Left renal cortex interstitium (tissue), 4 donors: Measurements from ENCODE around the gene TPSG1. TPM values are rescaled to one million over a fixed set of nuclear protein-coding genes. Genes with fewer than 3 reads are reported as not detected.
"Not testable (repeated sequence)": the region's sequence is repeated elsewhere in the genome, so short reads cannot be mapped to it uniquely, and the experiment has no call there.

Experiments used
- DNase-seq, 4 donors: peaks; one replicate each; pipeline ENCODE4 v3.0.0-alpha.2; 2013; ENCODE audit warnings: low read depth in 4 of 4, low spot score in 2 of 4, missing footprints in 1 of 4
- polyA plus RNA-seq, 4 donors: library from polyadenylated mRNA; unstranded; fragments of 120-200 nt; gene quantifications; one replicate each; pipeline ENCODE4 v1.2.1, GENCODE V29; 2013; ENCODE audit not compliant: insufficient read length in 4 of 4

Gene TPSG1
- polyA plus RNA-seq: 1 to 10 TPM in 2 of 4 donors, under 1 TPM in 2; 0.67 to 1.9 (median 0.96) TPM

- no peak for DNase-seq
These were observed at the start of gene TPSG1 for GRCh38 chr16:1225051-1225451. Gene TPSG1 (minus strand): TSS chr16:1225268. CDS start chr16:1225252, 16 bp downstream.

DNA sequence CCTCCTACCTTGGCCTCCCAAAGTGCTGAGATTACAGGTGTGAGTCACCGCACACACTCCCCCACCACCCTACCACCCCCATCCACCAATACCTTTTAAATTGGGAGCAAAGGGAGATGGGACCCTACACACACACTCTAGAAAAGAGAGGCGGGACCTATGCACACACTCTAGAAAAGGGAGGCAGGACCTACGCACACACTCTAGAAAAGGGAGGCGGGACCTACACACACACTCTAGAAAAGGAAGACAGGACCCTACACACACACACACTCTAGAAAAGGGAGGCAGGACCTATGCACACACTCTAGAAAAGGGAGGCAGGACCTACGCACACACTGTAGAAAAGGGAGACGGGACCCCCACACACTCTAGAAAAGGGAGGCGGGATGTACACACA is 49.7 kb upstream of the TPSG1 start:
- DNase-seq: no peak

DNA sequence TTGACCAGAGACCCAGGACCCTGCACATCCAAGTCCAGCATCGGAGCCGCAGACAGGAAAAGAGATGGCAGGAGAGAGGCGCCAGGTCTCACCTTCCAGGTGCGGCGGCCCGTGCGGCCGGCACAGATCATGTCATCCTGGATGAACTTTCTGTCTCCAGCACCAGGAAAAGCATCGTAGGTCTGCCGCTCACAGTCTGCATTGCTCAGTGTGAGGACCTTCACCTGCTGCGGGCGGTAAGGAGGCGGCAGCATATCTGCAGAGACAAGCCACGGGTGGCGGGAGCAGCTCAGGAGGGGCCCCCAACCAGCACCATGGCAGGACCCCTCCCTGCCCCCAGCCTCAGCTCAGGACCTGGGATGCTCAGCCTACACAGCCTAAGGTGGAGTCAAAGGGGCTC is 48.7 kb upstream of the TPSG1 start:
- DNase-seq: no peak

DNA sequence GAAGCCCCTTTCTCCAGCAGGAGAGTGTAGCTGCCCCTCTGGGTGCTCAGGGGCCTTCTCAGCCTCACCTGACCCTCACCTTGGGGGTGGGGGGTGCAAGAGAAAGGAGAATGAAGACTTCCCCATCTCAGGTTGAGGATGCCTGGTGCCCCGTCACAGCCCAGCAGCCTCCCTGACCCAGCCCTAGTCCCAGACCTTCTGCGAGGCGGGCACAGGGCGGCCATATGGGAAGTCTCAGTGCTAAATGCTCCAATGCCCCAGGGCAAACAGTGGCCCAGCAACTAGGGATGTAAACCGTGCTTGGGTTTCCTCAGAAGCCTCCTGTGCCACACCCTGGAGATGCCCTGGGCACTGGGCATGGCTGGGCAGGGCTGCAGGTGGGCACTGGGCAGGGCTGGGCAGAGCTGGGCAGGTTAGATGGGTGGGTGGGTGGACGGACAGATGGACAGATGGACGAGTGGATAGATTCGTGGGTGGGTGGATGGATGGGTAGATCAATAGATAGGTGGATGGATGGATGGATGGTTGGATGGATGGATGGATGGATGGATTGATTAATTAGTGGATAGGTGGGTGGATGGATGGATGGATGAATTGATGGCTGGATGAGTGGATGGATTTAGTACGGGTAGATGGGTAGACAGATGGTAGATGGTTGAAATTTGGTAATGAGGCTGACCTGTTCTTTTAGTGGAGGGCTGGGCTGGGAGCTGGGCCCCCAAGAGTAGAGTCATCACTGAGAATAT is 47.6 kb upstream of the TPSG1 start:
- no peak for DNase-seq

- DNase-seq: not testable (repeated sequence)
These were observed 46.8 kb upstream of the TPSG1 start for GRCh38 chr16:1271724-1272413.

DNA sequence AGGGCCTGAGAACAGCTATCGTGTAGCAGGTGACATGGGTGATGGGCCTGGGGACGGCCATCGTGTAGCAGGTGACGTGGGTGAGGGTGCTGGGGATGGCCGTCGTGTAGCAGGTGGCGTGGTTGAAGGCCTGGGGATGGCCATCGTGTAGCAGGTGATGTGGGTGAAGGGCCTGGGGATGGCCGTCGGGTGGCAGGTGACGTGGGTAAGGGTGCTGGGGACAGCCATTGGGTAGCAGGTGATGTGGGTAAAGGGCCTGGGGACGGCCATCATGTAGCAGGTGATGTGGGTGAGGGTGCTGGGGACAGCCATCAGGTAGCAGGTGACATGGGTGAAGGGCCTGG is 46.3 kb upstream of the TPSG1 start:
- DNase-seq: no peak

DNA sequence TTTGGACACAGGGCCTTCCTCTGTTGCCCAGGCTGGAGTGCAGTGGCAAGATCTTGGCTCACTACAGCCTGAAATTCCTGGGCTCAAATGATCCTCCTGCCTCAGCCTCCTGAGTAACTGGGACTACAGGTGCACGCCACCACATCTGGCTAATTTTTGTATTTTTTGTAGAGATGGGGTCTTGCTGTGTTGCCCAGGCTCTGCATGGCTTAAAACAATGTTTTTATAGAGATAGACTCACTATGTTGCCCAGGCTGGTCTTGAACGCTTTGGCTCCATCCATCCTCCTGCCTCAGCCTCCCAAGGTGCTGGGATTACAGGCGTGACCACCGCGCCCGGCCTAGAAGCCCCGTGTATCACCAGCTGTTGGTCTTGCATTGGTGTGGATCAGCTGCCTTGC is 44.4 kb upstream of the TPSG1 start:
- not testable (repeated sequence) for DNase-seq

GRCh38 chr16:1265826-1266225 is 40.8 kb upstream of the TPSG1 start:
- no peak for DNase-seq

GRCh38 chr16:1265090-1265630 is 40.1 kb upstream of the TPSG1 start:
- DNase-seq: no peak

DNA sequence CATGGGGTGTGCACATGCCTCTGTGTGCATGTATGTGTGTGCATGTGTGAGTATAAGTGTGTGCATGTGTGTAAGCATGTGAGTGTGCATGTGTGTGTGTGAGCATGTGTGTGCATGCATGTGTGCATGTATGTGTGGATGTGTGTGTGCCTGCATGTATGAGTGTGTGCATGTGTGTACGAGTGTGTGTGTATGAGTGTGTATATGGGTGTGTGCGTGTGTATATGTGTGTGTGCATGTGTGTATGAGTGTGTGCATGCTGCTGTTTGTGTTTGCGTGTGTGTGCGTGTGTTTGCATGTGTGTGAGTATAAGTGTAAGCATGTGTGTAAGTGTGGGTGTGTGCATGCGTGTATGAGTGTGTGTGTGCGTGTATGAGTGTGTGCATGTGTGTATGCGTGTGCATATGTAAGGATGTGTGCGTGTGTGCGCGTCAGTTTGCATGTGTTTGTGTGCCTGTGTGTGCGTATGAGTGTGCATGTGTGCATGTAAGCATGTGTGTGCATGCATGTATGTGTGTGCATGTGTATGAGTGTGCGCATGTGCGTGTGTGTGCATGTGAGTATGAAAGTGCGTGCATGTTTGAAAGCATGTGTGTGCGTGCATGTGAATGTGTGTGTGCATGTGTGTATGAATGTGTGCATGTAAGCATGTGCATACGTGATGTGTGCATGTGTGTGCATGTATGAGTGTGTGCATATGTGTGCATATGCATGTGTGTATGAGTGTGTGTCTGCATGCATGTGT is 39.4 kb upstream of the TPSG1 start:
- DNase-seq: no peak

DNA sequence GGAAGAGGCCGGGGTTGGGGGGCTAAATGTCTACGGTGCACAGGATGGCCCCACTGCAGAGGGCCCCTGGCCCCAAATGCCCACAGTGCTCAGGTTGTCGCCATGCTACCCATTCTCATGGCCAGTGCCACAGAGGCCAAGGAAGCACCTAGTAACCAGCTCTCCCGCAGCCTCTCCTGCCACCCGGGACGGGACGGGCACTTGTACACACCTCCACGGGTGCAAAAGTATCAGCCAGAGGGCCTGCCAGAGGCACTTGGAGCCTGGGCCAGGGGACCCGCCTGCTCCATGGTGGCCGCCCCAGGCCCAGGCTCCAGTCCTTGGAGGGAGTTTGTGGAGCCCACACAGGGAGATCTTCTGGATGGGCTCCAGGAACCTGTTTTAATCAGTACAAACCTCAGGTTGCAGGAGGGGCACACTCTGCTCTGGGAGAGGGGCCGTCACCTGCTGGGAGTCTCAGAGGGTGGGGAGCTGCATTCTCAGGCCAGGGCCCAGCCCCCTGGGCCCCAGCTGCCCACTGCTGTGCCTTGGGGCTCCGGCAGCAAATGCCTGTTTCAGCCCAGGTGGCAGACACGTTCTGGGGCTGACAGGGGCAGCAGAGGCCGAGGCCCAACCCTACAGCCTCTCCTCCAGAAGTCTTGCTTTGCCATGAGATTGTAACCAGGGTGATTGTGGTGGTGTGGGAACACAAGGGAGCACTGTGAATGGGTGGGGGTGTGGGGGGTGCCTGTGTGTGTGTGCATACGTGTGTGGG is 38.7 kb upstream of the TPSG1 start:
- no peak for DNase-seq

- DNase-seq: no peak
These were observed 37.8 kb upstream of the TPSG1 start for GRCh38 chr16:1262846-1263221.

- DNase-seq: no peak
These were observed 37.3 kb upstream of the TPSG1 start for GRCh38 chr16:1262210-1262845.

GRCh38 chr16:1261131-1261892 is 36.2 kb upstream of the TPSG1 start:
- no peak for DNase-seq

GRCh38 chr16:1260101-1260680 is 35.1 kb upstream of the TPSG1 start:
- DNase-seq: no peak

DNA sequence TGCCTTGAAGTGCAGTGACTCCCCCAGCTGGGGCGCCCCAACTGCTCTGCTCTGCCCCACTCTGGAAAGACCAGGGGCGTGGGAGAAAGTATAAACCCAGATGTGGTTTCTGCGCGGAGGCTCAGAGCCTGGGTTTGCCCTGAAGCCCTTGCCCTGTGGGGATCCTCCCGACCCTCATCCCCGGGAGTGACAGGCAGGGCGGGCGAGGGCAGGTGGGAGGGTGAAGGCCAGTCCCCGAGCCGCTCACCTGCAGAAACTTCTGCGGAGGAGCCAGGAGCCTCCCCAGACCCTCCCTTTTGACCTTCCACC is 34.6 kb upstream of the TPSG1 start:
- DNase-seq: no peak

- DNase-seq: no peak
These were observed 34.1 kb upstream of the TPSG1 start for GRCh38 chr16:1258906-1259759.

- DNase-seq: no peak
These were observed 33.1 kb upstream of the TPSG1 start for GRCh38 chr16:1258225-1258600.
